Neural progenitor cell (in vitro differentiated cells): ENCODE results near the gene LINGO4. TPM values are rescaled to one million over a fixed set of nuclear protein-coding genes. Genes with fewer than 3 reads are reported as not detected.
A peak's percentile ranks its signal among the peaks of the same experiment; 100 is the strongest.

Source experiments
- DNase-seq: peaks from one replicate; pipeline ENCODE4 v3.0.0-alpha.2; 2016; ENCODE audit warnings: low spot score
- H2AFZ ChIP-seq: fragments of 200-600 bp; sonication (generic); replicated peaks from 2 replicates; pipeline ENCODE4 v1.6.1; 2016; ENCODE audit warnings: antibody characterized with exemption
- H3F3A ChIP-seq: fragments of 200-600 bp; sonication (generic); 2 replicates; pipeline ENCODE4 v1.6.1; 2016; ENCODE audit warnings: antibody characterized with exemption, low read depth
- H3K27ac ChIP-seq: fragments of 200-600 bp; sonication (generic); 2 replicates; pipeline ENCODE4 v1.5.1; 2016; ENCODE audit warnings: mild to moderate bottlenecking
- H3K27me3 ChIP-seq: fragments of 200-600 bp; sonication (generic); 2 replicates; pipeline ENCODE4 v1.6.1; 2016; ENCODE audit warnings: mild to moderate bottlenecking, moderate library complexity
- H3K36me3 ChIP-seq: fragments of 200-600 bp; sonication (generic); 2 replicates; pipeline ENCODE4 v1.5.1; 2016
- H3K4me1 ChIP-seq: fragments of 200-600 bp; sonication (generic); 2 replicates; pipeline ENCODE4 v1.6.1; 2016; ENCODE audit warnings: mixed run types
- H3K4me2 ChIP-seq: fragments of 200-600 bp; sonication (generic); 2 replicates; pipeline ENCODE4 v1.6.1; 2016
- H3K4me3 ChIP-seq: fragments of 200-600 bp; sonication (generic); 2 replicates; pipeline ENCODE4 v1.5.1; 2016
- H3K79me2 ChIP-seq: fragments of 200-600 bp; sonication (generic); 2 replicates; pipeline ENCODE4 v1.6.1; 2016; ENCODE audit warnings: low read depth
- H3K9ac ChIP-seq: fragments of 200-600 bp; sonication (generic); 2 replicates; pipeline ENCODE4 v1.6.1; 2016
- H3K9me3 ChIP-seq: fragments of 200-600 bp; sonication (generic); 2 replicates; pipeline ENCODE4 v1.5.1; 2016; ENCODE audit warnings: low read depth
- H4K20me1 ChIP-seq: fragments of 200-600 bp; sonication (generic); 2 replicates; pipeline ENCODE4 v1.6.1; 2016; ENCODE audit warnings: low read depth
- H3K27ac Mint-ChIP-seq: 3 replicates; pipeline ENCODE4 v1.8.0; 2021; ENCODE audit warnings: mixed read lengths
- H3K27me3 Mint-ChIP-seq: 2 replicates; pipeline ENCODE4 v1.8.0; 2022; ENCODE audit warnings: low read depth, mild to moderate bottlenecking, inconsistent platforms, moderate library complexity, mixed read lengths; ENCODE audit not compliant: insufficient read depth
- H3K36me3 Mint-ChIP-seq: 3 replicates; pipeline ENCODE4 v1.8.0; 2021; ENCODE audit warnings: mixed read lengths
- H3K4me1 Mint-ChIP-seq: 3 replicates; pipeline ENCODE4 v1.8.0; 2021; ENCODE audit warnings: mixed read lengths
- H3K4me3 Mint-ChIP-seq: 3 replicates; pipeline ENCODE4 v1.8.0; 2021; ENCODE audit warnings: mild to moderate bottlenecking, moderate library complexity, mixed read lengths
- H3K9me3 Mint-ChIP-seq: 3 replicates; pipeline ENCODE4 v1.8.0; 2020; ENCODE audit warnings: mixed read lengths
- CTCF ChIP-seq: fragments of 200-600 bp; sonication (generic); IDR thresholded peaks from 2 replicates; pipeline ENCODE4 v1.5.1; 2017; ENCODE audit warnings: antibody characterized with exemption, mild to moderate bottlenecking
- EZH2 ChIP-seq: fragments of 200-600 bp; sonication (generic); IDR thresholded peaks from 2 replicates; pipeline ENCODE4 v1.6.1; 2017; ENCODE audit warnings: antibody characterized with exemption, mild to moderate bottlenecking, moderate library complexity
- EZH2phosphoT487 ChIP-seq: fragments of 200-600 bp; sonication (generic); IDR thresholded peaks from 2 replicates; pipeline ENCODE4 v1.6.1; 2017; ENCODE audit warnings: antibody characterized with exemption
- total RNA-seq: library from RNA; depleted of rRNA; stranded (reverse); fragments of >200 nt; gene quantifications from 2 replicates; pipeline ENCODE4 v1.2.3, GENCODE V29; 2015; ENCODE audit warnings: low replicate concordance

The LINGO4 gene
- total RNA-seq, 1 donor from 2014 or later = not detected

GRCh38 chr1:151830055-151830454 lies 24.8 kb upstream of the LINGO4 start:
- peaks cover 28% of the 10 kb centered on the region for H3K4me1 Mint-ChIP-seq

GRCh38 chr1:151829352-151830046 lies 24.3 kb upstream of the LINGO4 start:
- Histone ChIP-seq H3K9ac (no peak overlapping the region), H3K27me3 (no peaks in the 10 kb centered on the region), H3K4me2 (peak overlapping the region; percentile 47), H3K4me3 (peak overlapping the region; percentile 14), H3K9me3 (no peaks in the 10 kb centered on the region), H3K36me3 (no peaks in the 10 kb centered on the region), H3F3A (peaks cover 8% of the 10 kb centered on the region), H2AFZ (no peak overlapping the region), H3K79me2 (no peaks in the 10 kb centered on the region), H3K27ac (no peak overlapping the region), H3K4me1 (peaks cover 13% of the 10 kb centered on the region), H4K20me1 (no peaks in the 10 kb centered on the region)
- TF ChIP-seq EZH2phosphoT487 (no peak), EZH2 (no peak)
- Mint-ChIP-seq H3K36me3 (no peaks in the 10 kb centered on the region), H3K4me3 (peak overlapping the region; percentile 24), H3K9me3 (no peaks in the 10 kb centered on the region), H3K4me1 (peaks cover 28% of the 10 kb centered on the region), H3K27me3 (peaks cover 18% of the 10 kb centered on the region), H3K27ac (peak overlapping the region; percentile 23)
- DNase-seq = no peak

More at GRCh38 chr1:151830055-151830454, 24.8 kb upstream of the LINGO4 start:
- Histone ChIP-seq H3K9ac (no peak overlapping the region), H3F3A (peaks cover 8% of the 10 kb centered on the region), H3K27ac (no peak overlapping the region), H3K4me2 (no peak overlapping the region), H3K36me3 (no peaks in the 10 kb centered on the region), H3K9me3 (no peaks in the 10 kb centered on the region), H4K20me1 (no peaks in the 10 kb centered on the region), H3K4me1 (peaks cover 13% of the 10 kb centered on the region), H2AFZ (no peak overlapping the region), H3K79me2 (no peaks in the 10 kb centered on the region), H3K4me3 (no peak overlapping the region), H3K27me3 (no peaks in the 10 kb centered on the region)
- Mint-ChIP-seq H3K27ac (no peak overlapping the region), H3K27me3 (peaks cover 14% of the 10 kb centered on the region), H3K4me3 (peak overlapping the region; percentile 52), H3K9me3 (no peaks in the 10 kb centered on the region), H3K36me3 (no peaks in the 10 kb centered on the region)
- TF ChIP-seq CTCF (no peak), EZH2 (no peak), EZH2phosphoT487 (no peak)
- DNase-seq = no peak

- peaks cover 28% of the 10 kb centered on the region for H3K4me1 Mint-ChIP-seq
- TF ChIP-seq EZH2phosphoT487 = no peak
- no peak for TF ChIP-seq CTCF
- no peak for TF ChIP-seq EZH2
- H3K27ac ChIP-seq = no peak overlapping the region
- no peak overlapping the region for H3K9ac ChIP-seq
- no peaks in the 10 kb centered on the region for H4K20me1 ChIP-seq
- peak; percentile 88 for DNase-seq
- H3F3A ChIP-seq = peaks cover 8% of the 10 kb centered on the region
- peak overlapping the region; percentile 23 for H3K27ac Mint-ChIP-seq
- no peaks in the 10 kb centered on the region for H3K79me2 ChIP-seq
- H3K36me3 ChIP-seq = no peaks in the 10 kb centered on the region
- peak overlapping the region; percentile 14 for H3K4me3 ChIP-seq
- H3K9me3 Mint-ChIP-seq = no peaks in the 10 kb centered on the region
- H2AFZ ChIP-seq = no peak overlapping the region
- no peaks in the 10 kb centered on the region for H3K9me3 ChIP-seq
- H3K27me3 ChIP-seq = no peaks in the 10 kb centered on the region
- peak overlapping the region; percentile 47 for H3K4me2 ChIP-seq
- no peaks in the 10 kb centered on the region for H3K36me3 Mint-ChIP-seq
- H3K4me3 Mint-ChIP-seq = peak overlapping the region; percentile 24
- peaks cover 13% of the 10 kb centered on the region for H3K4me1 ChIP-seq
- peaks cover 18% of the 10 kb centered on the region for H3K27me3 Mint-ChIP-seq
Measured at GRCh38 chr1:151828921-151829320, 23.7 kb upstream of the LINGO4 start.

GRCh38 chr1:151827853-151828252 lies 22.6 kb upstream of the LINGO4 start:
- no peaks in the 10 kb centered on the region for H3K36me3 Mint-ChIP-seq
- no peak overlapping the region for H3K4me3 ChIP-seq
- no peaks in the 10 kb centered on the region for H3K9me3 ChIP-seq
- H3K4me3 Mint-ChIP-seq = no peak overlapping the region
- no peaks in the 10 kb centered on the region for H3K36me3 ChIP-seq
- peaks cover 28% of the 10 kb centered on the region for H3K4me1 Mint-ChIP-seq
- H3F3A ChIP-seq = peaks cover 8% of the 10 kb centered on the region
- no peaks in the 10 kb centered on the region for H3K9me3 Mint-ChIP-seq
- H3K79me2 ChIP-seq = no peaks in the 10 kb centered on the region
- no peak overlapping the region for H2AFZ ChIP-seq
- H3K27me3 ChIP-seq = no peaks in the 10 kb centered on the region
- H3K9ac ChIP-seq = no peak overlapping the region
- H3K27ac ChIP-seq = no peak overlapping the region
- peaks cover 15% of the 10 kb centered on the region for H3K27me3 Mint-ChIP-seq
- TF ChIP-seq EZH2phosphoT487 = no peak
- TF ChIP-seq EZH2 = no peak
- TF ChIP-seq CTCF = no peak
- H4K20me1 ChIP-seq = no peaks in the 10 kb centered on the region
- H3K4me1 ChIP-seq = peaks cover 13% of the 10 kb centered on the region
- H3K4me2 ChIP-seq = no peak overlapping the region
- no peak for DNase-seq
- no peak overlapping the region for H3K27ac Mint-ChIP-seq
